Bronchial epithelial cell (primary cell): ENCODE measurements around the gene AMOTL2. TPM values are rescaled to one million over a fixed set of nuclear protein-coding genes. Genes with fewer than 3 reads are reported as not detected.

Source experiments
- DNase-seq: peaks from one replicate; pipeline ENCODE4 v3.0.0-alpha.2; 2010; ENCODE audit warnings: low read depth
- FAIRE-seq: peaks from 2 replicates; lab custom pipeline; 2011; peaks lifted over from hg19 to GRCh38; lab: Jason Lieb, UNC
- H3K27me3 ChIP-seq: 2 replicates; pipeline ENCODE4 v1.5.1; 2011; ENCODE audit warnings: low read length; ENCODE audit not compliant: control insufficient read depth, insufficient read depth
- H3K36me3 ChIP-seq: 2 replicates; pipeline ENCODE4 v1.5.1; 2011; ENCODE audit warnings: low read length; ENCODE audit not compliant: control insufficient read depth, insufficient read depth
- H3K4me3 ChIP-seq: 2 replicates; pipeline ENCODE4 v1.5.1; 2011; ENCODE audit warnings: mild to moderate bottlenecking, low read depth, low read length, control low read depth
- total RNA-seq: library from RNA; depleted of rRNA; stranded (reverse); fragments of >200 nt; gene quantifications from 2 replicates; pipeline ENCODE4 v1.2.1, GENCODE V29; 2014
- TF ChIP-seq, protein P1 (sequence below): IDR thresholded peaks from 2 replicates; pipeline ENCODE4 v1.5.1; 2011; ENCODE audit warnings: mild to moderate bottlenecking, moderate library complexity, low read length, control low read depth, inconsistent platforms; ENCODE audit not compliant: insufficient read depth, severe bottlenecking

The AMOTL2 gene
- total RNA-seq, 1 donor from 2014 or later, result 54.2 TPM

- H3K27me3 ChIP-seq, result no peaks in the 10 kb centered on the region
- H3K36me3 ChIP-seq, result peaks cover 62% of the 10 kb centered on the region
- FAIRE-seq (no peak), DNase-seq (no peak)
- TF ChIP-seq, protein P1, sequence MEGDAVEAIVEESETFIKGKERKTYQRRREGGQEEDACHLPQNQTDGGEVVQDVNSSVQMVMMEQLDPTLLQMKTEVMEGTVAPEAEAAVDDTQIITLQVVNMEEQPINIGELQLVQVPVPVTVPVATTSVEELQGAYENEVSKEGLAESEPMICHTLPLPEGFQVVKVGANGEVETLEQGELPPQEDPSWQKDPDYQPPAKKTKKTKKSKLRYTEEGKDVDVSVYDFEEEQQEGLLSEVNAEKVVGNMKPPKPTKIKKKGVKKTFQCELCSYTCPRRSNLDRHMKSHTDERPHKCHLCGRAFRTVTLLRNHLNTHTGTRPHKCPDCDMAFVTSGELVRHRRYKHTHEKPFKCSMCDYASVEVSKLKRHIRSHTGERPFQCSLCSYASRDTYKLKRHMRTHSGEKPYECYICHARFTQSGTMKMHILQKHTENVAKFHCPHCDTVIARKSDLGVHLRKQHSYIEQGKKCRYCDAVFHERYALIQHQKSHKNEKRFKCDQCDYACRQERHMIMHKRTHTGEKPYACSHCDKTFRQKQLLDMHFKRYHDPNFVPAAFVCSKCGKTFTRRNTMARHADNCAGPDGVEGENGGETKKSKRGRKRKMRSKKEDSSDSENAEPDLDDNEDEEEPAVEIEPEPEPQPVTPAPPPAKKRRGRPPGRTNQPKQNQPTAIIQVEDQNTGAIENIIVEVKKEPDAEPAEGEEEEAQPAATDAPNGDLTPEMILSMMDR, result no peak
- no peak overlapping the region for H3K4me3 ChIP-seq
Observed at GRCh38 chr3:134359121-134360010, 14.9 kb downstream of the AMOTL2 start.

DNA sequence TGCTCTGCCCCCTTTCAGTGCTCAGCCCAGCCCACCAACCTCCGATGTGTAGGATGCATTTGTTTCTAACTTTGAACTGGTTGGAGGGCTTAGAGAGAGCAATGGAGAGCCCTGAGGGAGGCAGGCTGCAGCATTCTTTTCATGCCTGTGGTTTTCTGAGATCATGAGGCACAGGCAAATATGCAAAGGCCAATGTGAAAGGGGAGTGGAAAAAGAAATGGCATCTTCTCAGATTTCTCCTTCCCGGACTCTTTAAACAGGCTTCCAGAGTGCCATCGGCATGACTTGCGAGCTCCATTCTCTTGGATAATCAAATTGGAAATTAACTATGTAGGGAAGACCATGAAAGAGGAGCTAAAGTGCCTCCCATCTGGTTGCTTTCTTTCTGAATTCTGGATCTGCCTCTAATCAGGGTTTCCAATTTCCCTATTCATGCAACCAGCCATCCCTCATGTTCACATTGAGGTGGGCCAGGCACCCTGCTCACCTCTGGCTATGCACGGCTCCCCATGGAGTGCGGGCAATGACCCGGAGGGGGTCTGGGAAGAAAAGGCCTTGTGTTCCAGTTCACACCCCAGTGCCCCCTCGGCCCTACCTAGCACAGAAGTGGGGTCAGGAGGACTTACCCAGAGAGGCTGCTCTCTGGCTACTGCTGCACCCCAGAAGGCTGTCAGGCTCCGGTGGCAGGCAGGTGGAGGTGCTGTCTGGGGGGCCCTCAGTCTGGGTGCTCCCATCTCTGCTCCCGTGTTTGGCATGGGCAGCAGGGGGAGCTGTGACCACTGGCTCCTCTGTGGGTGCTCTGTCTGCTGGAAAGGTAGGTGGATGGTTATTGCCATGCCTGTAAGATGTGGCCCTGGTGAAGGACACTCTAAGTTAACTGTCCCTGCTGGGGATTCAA lies 16.1 kb downstream of the AMOTL2 start:
- TF ChIP-seq, protein P1, result peak; percentile 60
- Histone ChIP-seq H3K4me3 (no peak overlapping the region), H3K27me3 (no peaks in the 10 kb centered on the region), H3K36me3 (peaks cover 57% of the 10 kb centered on the region)
- FAIRE-seq (peak; percentile 66), DNase-seq (peak; percentile 88)

GRCh38 chr3:134357261-134357913 lies 16.9 kb downstream of the AMOTL2 start:
- TF ChIP-seq, protein P1, result no peak
- Histone ChIP-seq H3K36me3 (peaks cover 51% of the 10 kb centered on the region), H3K4me3 (no peak overlapping the region), H3K27me3 (no peaks in the 10 kb centered on the region)
- DNase-seq, result no peak
- peak; percentile 28 for FAIRE-seq

- Histone ChIP-seq H3K27me3 (no peaks in the 10 kb centered on the region), H3K4me3 (no peak overlapping the region), H3K36me3 (peaks cover 42% of the 10 kb centered on the region)
- no peak for FAIRE-seq
- TF ChIP-seq, protein P1, result no peak
- no peak for DNase-seq
Observed at GRCh38 chr3:134356411-134357040, 17.7 kb downstream of the AMOTL2 start.

DNA sequence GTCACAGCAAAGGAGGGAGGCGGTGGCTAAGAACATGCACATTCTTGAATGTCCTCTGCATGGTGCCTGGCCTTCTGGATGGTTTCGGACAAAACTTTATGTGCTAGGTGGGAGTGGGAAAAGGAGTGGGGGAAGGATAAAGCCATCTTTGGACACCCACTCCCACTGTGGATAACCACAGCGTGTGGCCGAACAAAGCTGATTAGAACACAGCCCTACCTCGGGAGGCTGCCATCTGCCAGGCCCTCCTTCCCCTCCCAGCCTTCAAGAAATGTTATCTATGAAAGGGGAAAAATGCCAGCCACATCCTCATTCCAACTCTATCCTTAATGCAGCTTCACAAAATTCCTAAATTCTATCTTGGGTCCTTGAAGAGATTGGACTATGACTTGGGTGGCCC lies 18.8 kb downstream of the AMOTL2 start:
- TF ChIP-seq, protein P1, result no peak
- peaks cover 33% of the 10 kb centered on the region for H3K36me3 ChIP-seq
- no peak overlapping the region for H3K4me3 ChIP-seq
- H3K27me3 ChIP-seq, result no peaks in the 10 kb centered on the region
- DNase-seq (no peak), FAIRE-seq (no peak)
